IPS DF 4.7 (cell line): ENCODE measurements around the gene PSMD5.
A peak's percentile ranks its signal among the peaks of the same experiment; 100 is the strongest.

ENCODE experiments used
- DNase-seq: peaks from one replicate; pipeline ENCODE4 v3.0.0-alpha.2; 2013; ENCODE audit warnings: low spot score; ENCODE audit errors: extremely low read depth

Gene PSMD5

GRCh38 chr9:120842685-120843485, at the start of gene PSMD5:
TSS of gene PSMD5 (minus strand) at chr9:120842922. CDS start at chr9:120842909, 13 bp downstream.
- DNase-seq, result peak; percentile 95

- DNase-seq, result no peak
These were observed 49.4 kb upstream of the PSMD5 start for GRCh38 chr9:120891884-120892747.

GRCh38 chr9:120891245-120891883, 48.6 kb upstream of the PSMD5 start:
- DNase-seq, result no peak

GRCh38 chr9:120890320-120891244, 47.9 kb upstream of the PSMD5 start:
- DNase-seq, result no peak

GRCh38 chr9:120889606-120890271, 47.0 kb upstream of the PSMD5 start:
- DNase-seq, result no peak

- DNase-seq, result no peak
These were observed 45.9 kb upstream of the PSMD5 start for GRCh38 chr9:120888626-120889025.

- no peak for DNase-seq
These were observed 43.8 kb upstream of the PSMD5 start for GRCh38 chr9:120886490-120886967.

- no peak for DNase-seq
These were observed 43.2 kb upstream of the PSMD5 start for GRCh38 chr9:120885958-120886357.

- no peak for DNase-seq
These were observed 42.7 kb upstream of the PSMD5 start for GRCh38 chr9:120885457-120885856.

GRCh38 chr9:120883608-120883996, 40.9 kb upstream of the PSMD5 start:
- no peak for DNase-seq

GRCh38 chr9:120882935-120883607, 40.3 kb upstream of the PSMD5 start:
- no peak for DNase-seq

- no peak for DNase-seq
These were observed 36.7 kb upstream of the PSMD5 start for GRCh38 chr9:120879446-120879845.

- no peak for DNase-seq
These were observed 35.7 kb upstream of the PSMD5 start for GRCh38 chr9:120878188-120879130.

- DNase-seq, result no peak
These were observed 34.7 kb upstream of the PSMD5 start for GRCh38 chr9:120877276-120878034.

- no peak for DNase-seq
These were observed 34.1 kb upstream of the PSMD5 start, which contains the start of gene PHF19 for GRCh38 chr9:120876842-120877240. TSS of gene PHF19 (minus strand) at chr9:120877188. CDS start at chr9:120874741, 2,447 bp downstream.

- DNase-seq, result no peak
These were observed 33.5 kb upstream of the PSMD5 start for GRCh38 chr9:120875954-120876841.

GRCh38 chr9:120875643-120875953, 32.9 kb upstream of the PSMD5 start:
- DNase-seq, result no peak
